ENCODE results near the gene ANKH. TPM values are rescaled to one million over a fixed set of nuclear protein-coding genes. Genes with fewer than 3 reads are reported as not detected.

Gene ANKH
- total and polyA plus RNA-seq, 4 experiments from 2014 or later, result 34.1 to 165 (median 114) TPM

DNA sequence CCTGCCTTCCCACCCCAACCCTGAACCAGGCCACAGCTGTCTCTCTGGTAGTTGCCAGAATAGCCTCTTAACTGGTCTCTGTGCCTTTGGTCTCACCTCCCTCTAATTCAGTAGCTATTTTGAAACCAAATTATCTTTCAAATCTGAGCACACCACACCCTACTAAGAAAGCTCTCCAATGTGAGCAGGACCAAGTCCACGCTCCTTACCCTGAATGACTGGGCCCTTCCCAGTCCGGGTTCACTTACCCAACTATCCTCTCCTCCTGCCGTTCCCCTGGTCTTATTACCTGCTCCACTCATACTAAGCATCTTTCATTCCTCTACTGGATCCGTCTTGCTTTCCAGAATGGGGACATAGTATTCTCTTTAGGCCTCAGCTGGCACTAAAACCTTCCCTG lies 16.8 kb downstream of the ANKH start:
- Mint-ChIP-seq H3K4me1 (peaks cover 39 to 56% (median 51%) of the 10 kb centered on the region in 4 donors), H3K9me3 (no peaks in the 10 kb centered on the region), H3K27ac (peak overlapping the region in 5 of 7 donors; percentile 0 to 76 (median 36)), H3K27me3 (no peaks in the 10 kb centered on the region), H3K4me3 (peak overlapping the region in 1 of 8 donors; percentile 24), H3K36me3 (peaks cover 8 to 14% of the 10 kb centered on the region in 2 donors)
- Histone ChIP-seq H3K36me3 (ENCODE audit: insufficient read depth, low read length) (no peaks in the 10 kb centered on the region), H3K27me3 (ENCODE audit: insufficient read depth, low read length) (no peaks in the 10 kb centered on the region), H3K27ac (ENCODE audit: low read depth, low read length) (no peak overlapping the region), H3K9me3 (ENCODE audit: control insufficient read depth in 1 of 2, low read length in 2 of 2) (no peaks in the 10 kb centered on the region), H3K4me1 (ENCODE audit: insufficient read depth, low read length) (no peaks in the 10 kb centered on the region), H3K4me3 (ENCODE audit: low read length in 2 of 2) (no peak overlapping the region)
- intact Hi-C loops (cut with micrococcal nuclease), result no loop called here
- CTCF ChIA-PET (ENCODE audit: partially characterized antibody), result no interaction called here
- POLR2A ChIA-PET (ENCODE audit: partially characterized antibody), result interaction anchor here (1.6 kb wide), 1 partner anchor 16 kb away, joined by 4 read pairs; the partner anchor contains the start of gene ANKH
- no peak for DNase-seq

DNA sequence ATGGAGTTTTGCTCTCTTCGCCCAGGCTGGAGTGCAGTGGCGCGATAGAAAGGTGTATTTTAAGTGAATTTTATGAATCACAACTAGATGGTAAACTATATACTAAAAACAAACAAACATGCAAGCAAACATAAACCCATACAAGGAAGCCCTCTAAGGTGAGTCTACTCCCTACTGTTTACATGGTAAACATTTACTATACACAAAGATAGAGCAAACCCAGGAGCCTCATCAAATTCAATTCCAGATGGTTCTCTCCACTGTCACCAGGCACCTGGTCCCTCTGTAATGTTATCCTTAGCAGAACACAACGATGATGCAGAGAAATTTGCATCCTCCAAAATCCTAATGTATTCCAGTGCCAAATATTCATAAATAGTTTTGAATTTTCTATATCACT lies 17.9 kb downstream of the ANKH start:
- H3K9me3 Mint-ChIP-seq, result no peaks in the 10 kb centered on the region
- H3K27ac ChIP-seq (ENCODE audit: low read depth, low read length), result no peak overlapping the region
- no peaks in the 10 kb centered on the region for H3K4me1 ChIP-seq (ENCODE audit: insufficient read depth, low read length)
- no peaks in the 10 kb centered on the region for H3K27me3 Mint-ChIP-seq
- H3K36me3 ChIP-seq (ENCODE audit: insufficient read depth, low read length), result no peaks in the 10 kb centered on the region
- H3K36me3 Mint-ChIP-seq, result peaks cover 16 to 19% of the 10 kb centered on the region in 2 donors
- ChIA-PET POLR2A (ENCODE audit: partially characterized antibody) (interaction anchor here (1.6 kb wide), 1 partner anchor 18 kb away, joined by 4 read pairs; the partner anchor contains the start of gene ANKH), CTCF (ENCODE audit: partially characterized antibody) (no interaction called here)
- H3K27me3 ChIP-seq (ENCODE audit: insufficient read depth, low read length), result no peaks in the 10 kb centered on the region
- H3K9me3 ChIP-seq (ENCODE audit: control insufficient read depth in 1 of 2, low read length in 2 of 2), result no peaks in the 10 kb centered on the region
- DNase-seq, result no peak
- peaks cover 37 to 51% (median 44%) of the 10 kb centered on the region in 4 donors for H3K4me1 Mint-ChIP-seq
- no peak overlapping the region for H3K4me3 Mint-ChIP-seq
- no peak overlapping the region for H3K4me3 ChIP-seq (ENCODE audit: low read length in 2 of 2)
- peak overlapping the region in 1 of 7 donors; percentile 42 for H3K27ac Mint-ChIP-seq
- intact Hi-C loops (cut with micrococcal nuclease), result no loop called here

DNA sequence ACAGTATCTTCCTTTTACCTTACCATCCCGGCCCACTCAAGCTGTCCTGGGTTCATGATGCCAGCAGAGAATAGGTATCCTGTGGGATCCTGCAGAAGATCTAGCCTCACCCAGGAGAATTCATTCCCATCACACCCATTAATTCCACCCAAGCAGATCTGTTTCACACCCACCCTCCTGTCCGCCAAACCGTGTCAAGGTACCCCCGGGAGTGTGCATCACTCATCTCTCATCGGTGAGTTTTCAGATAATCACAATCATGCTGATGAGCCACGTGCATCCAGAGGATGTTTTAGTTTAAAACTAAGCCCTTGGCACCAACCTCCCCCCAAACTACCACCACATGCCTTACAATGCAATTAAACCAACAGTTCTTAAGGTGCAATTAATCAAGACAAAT lies 18.8 kb downstream of the ANKH start:
- Mint-ChIP-seq H3K27me3 (no peaks in the 10 kb centered on the region), H3K4me1 (peaks cover 39 to 51% (median 46%) of the 10 kb centered on the region in 4 donors), H3K27ac (peak overlapping the region in 3 of 7 donors; percentile 10 to 33 (median 13)), H3K9me3 (no peaks in the 10 kb centered on the region), H3K36me3 (peaks cover 21 to 26% of the 10 kb centered on the region in 2 donors), H3K4me3 (no peak overlapping the region)
- CTCF ChIA-PET (ENCODE audit: partially characterized antibody), result no interaction called here
- intact Hi-C loops (cut with micrococcal nuclease), result no loop called here
- Histone ChIP-seq H3K27me3 (ENCODE audit: insufficient read depth, low read length) (no peaks in the 10 kb centered on the region), H3K4me3 (ENCODE audit: low read length in 2 of 2) (no peak overlapping the region), H3K9me3 (ENCODE audit: control insufficient read depth in 1 of 2, low read length in 2 of 2) (no peaks in the 10 kb centered on the region), H3K36me3 (ENCODE audit: insufficient read depth, low read length) (no peaks in the 10 kb centered on the region), H3K4me1 (ENCODE audit: insufficient read depth, low read length) (no peaks in the 10 kb centered on the region), H3K27ac (ENCODE audit: low read depth, low read length) (no peak overlapping the region)
- POLR2A ChIA-PET (ENCODE audit: partially characterized antibody), result interaction anchor here (1.4 kb wide), 1 partner anchor 18 kb away, joined by 5 read pairs; no protein-coding TSS in a partner anchor
- no peak for DNase-seq

- Mint-ChIP-seq H3K9me3 (no peaks in the 10 kb centered on the region), H3K27me3 (no peaks in the 10 kb centered on the region), H3K36me3 (peaks cover 26 to 32% of the 10 kb centered on the region in 2 donors), H3K27ac (peak overlapping the region in 5 of 7 donors; percentile 24 to 87 (median 49)), H3K4me1 (peaks cover 39 to 50% (median 44%) of the 10 kb centered on the region in 4 donors), H3K4me3 (peak overlapping the region in 1 of 8 donors; percentile 3)
- H3K27ac ChIP-seq (ENCODE audit: low read depth, low read length), result no peak overlapping the region
- H3K4me1 ChIP-seq (ENCODE audit: insufficient read depth, low read length), result no peaks in the 10 kb centered on the region
- no peak overlapping the region for H3K4me3 ChIP-seq (ENCODE audit: low read length in 2 of 2)
- ChIA-PET CTCF (ENCODE audit: partially characterized antibody) (no interaction called here), POLR2A (ENCODE audit: partially characterized antibody) (interaction anchor here (1.4 kb wide), 1 partner anchor 19 kb away, joined by 5 read pairs; no protein-coding TSS in a partner anchor)
- no peaks in the 10 kb centered on the region for H3K9me3 ChIP-seq (ENCODE audit: control insufficient read depth in 1 of 2, low read length in 2 of 2)
- no peak for DNase-seq
- H3K27me3 ChIP-seq (ENCODE audit: insufficient read depth, low read length), result no peaks in the 10 kb centered on the region
- H3K36me3 ChIP-seq (ENCODE audit: insufficient read depth, low read length), result no peaks in the 10 kb centered on the region
- intact Hi-C loops (cut with micrococcal nuclease), result no loop called here
These were observed 19.5 kb downstream of the ANKH start for GRCh38 chr5:14851999-14852526.

GRCh38 chr5:14851597-14851996 lies 20.0 kb downstream of the ANKH start:
- Histone ChIP-seq H3K27me3 (ENCODE audit: insufficient read depth, low read length) (no peaks in the 10 kb centered on the region), H3K4me3 (ENCODE audit: low read length in 2 of 2) (no peak overlapping the region), H3K9me3 (ENCODE audit: control insufficient read depth in 1 of 2, low read length in 2 of 2) (no peaks in the 10 kb centered on the region), H3K4me1 (ENCODE audit: insufficient read depth, low read length) (no peaks in the 10 kb centered on the region), H3K36me3 (ENCODE audit: insufficient read depth, low read length) (no peaks in the 10 kb centered on the region), H3K27ac (ENCODE audit: low read depth, low read length) (no peak overlapping the region)
- Mint-ChIP-seq H3K4me1 (peaks cover 37 to 45% (median 40%) of the 10 kb centered on the region in 4 donors), H3K27me3 (no peaks in the 10 kb centered on the region), H3K9me3 (no peaks in the 10 kb centered on the region), H3K36me3 (peaks cover 29 to 34% of the 10 kb centered on the region in 2 donors), H3K27ac (peak overlapping the region in 2 of 7 donors; percentile 49 to 87), H3K4me3 (no peak overlapping the region)
- intact Hi-C loops (cut with micrococcal nuclease), result no loop called here
- POLR2A ChIA-PET (ENCODE audit: partially characterized antibody), result interaction anchor here (1.4 kb wide), 1 partner anchor 19 kb away, joined by 5 read pairs; no protein-coding TSS in a partner anchor
- no peak for DNase-seq
- CTCF ChIA-PET (ENCODE audit: partially characterized antibody), result no interaction called here

- H3K27me3 Mint-ChIP-seq, result no peaks in the 10 kb centered on the region
- H3K4me1 Mint-ChIP-seq, result peaks cover 32 to 41% (median 36%) of the 10 kb centered on the region in 4 donors
- no peak overlapping the region for H3K4me3 Mint-ChIP-seq
- intact Hi-C loops (cut with micrococcal nuclease), result no loop called here
- H3K27me3 ChIP-seq (ENCODE audit: insufficient read depth, low read length), result no peaks in the 10 kb centered on the region
- DNase-seq, result no peak
- H3K4me1 ChIP-seq (ENCODE audit: insufficient read depth, low read length), result no peaks in the 10 kb centered on the region
- no peaks in the 10 kb centered on the region for H3K36me3 ChIP-seq (ENCODE audit: insufficient read depth, low read length)
- H3K9me3 ChIP-seq (ENCODE audit: control insufficient read depth in 1 of 2, low read length in 2 of 2), result no peaks in the 10 kb centered on the region
- CTCF ChIA-PET (ENCODE audit: partially characterized antibody), result no interaction called here
- H3K36me3 Mint-ChIP-seq, result peaks cover 34 to 39% of the 10 kb centered on the region in 2 donors
- H3K27ac ChIP-seq (ENCODE audit: low read depth, low read length), result no peak overlapping the region
- H3K4me3 ChIP-seq (ENCODE audit: low read length in 2 of 2), result no peak overlapping the region
- POLR2A ChIA-PET (ENCODE audit: partially characterized antibody), result no interaction called here
- H3K9me3 Mint-ChIP-seq, result no peaks in the 10 kb centered on the region
- H3K27ac Mint-ChIP-seq, result peak overlapping the region in 4 of 7 donors; percentile 26 to 88 (median 70)
These were observed 20.5 kb downstream of the ANKH start for GRCh38 chr5:14851050-14851419.

DNA sequence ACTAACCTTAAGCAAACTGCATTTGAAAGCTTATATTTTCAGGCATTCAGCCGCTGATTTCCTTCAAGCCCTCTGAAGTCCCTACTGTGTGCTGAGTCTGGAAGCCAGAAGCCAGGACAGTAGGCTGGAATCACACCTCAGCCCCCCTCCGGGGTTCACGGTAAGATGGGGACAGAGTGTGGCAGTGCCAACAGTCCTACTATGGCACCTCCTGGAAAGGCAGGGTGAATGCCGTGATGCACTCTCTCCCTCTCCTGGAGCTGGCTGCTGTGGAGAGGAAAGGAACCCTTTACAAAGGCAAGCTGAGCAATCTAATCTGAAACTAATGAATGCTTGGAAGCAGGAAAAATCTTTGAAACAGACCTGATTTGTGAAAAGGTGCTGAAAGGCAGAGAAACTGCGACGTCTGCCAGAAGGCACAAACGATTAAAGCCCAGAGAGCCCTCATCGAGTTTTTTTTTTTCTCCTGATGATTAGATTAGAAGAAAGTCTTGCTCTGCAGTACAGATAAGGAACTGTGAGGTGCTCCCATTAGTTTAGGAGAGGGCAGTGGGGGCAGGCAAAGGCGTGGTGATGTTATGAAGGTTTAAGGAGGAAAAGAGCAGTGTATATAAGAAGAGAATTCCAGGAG lies 21.0 kb downstream of the ANKH start:
- Histone ChIP-seq H3K27me3 (ENCODE audit: insufficient read depth, low read length) (no peaks in the 10 kb centered on the region), H3K4me3 (ENCODE audit: low read length in 2 of 2) (no peak overlapping the region), H3K4me1 (ENCODE audit: insufficient read depth, low read length) (no peaks in the 10 kb centered on the region), H3K36me3 (ENCODE audit: insufficient read depth, low read length) (no peaks in the 10 kb centered on the region), H3K9me3 (ENCODE audit: control insufficient read depth in 1 of 2, low read length in 2 of 2) (no peaks in the 10 kb centered on the region), H3K27ac (ENCODE audit: low read depth, low read length) (no peak overlapping the region)
- CTCF ChIA-PET (ENCODE audit: partially characterized antibody), result interaction anchor here (1.5 to 1.6 kb wide), 2 partner anchors 123 to 152 kb away, joined by 3 to 6 read pairs; no protein-coding TSS in a partner anchor
- intact Hi-C loops (cut with micrococcal nuclease), result no loop called here
- Mint-ChIP-seq H3K9me3 (no peaks in the 10 kb centered on the region), H3K4me3 (no peak overlapping the region), H3K36me3 (peaks cover 36 to 41% of the 10 kb centered on the region in 2 donors), H3K27me3 (no peaks in the 10 kb centered on the region), H3K27ac (peak overlapping the region in 6 of 7 donors; percentile 47 to 88 (median 65)), H3K4me1 (peaks cover 30 to 37% (median 34%) of the 10 kb centered on the region in 4 donors)
- no peak for DNase-seq
- POLR2A ChIA-PET (ENCODE audit: partially characterized antibody), result no interaction called here
